PC-9 (cell line): ENCODE results near the gene NCAPH2.

Experiments used
- EZH2 ChIP-seq: fragments of 200-600 bp; sonication (generic); IDR thresholded peaks from 2 replicates; pipeline ENCODE4 v1.8.0; 2017; ENCODE audit warnings: antibody characterized with exemption, low read depth
- TF ChIP-seq, protein P1 (sequence below): fragments of 200-600 bp; sonication (generic); conservative IDR thresholded peaks from 2 replicates; pipeline ENCODE4 v1.6.1; 2017; ENCODE audit warnings: mixed run types, antibody characterized with exemption, mild to moderate bottlenecking, moderate library complexity

DNA sequence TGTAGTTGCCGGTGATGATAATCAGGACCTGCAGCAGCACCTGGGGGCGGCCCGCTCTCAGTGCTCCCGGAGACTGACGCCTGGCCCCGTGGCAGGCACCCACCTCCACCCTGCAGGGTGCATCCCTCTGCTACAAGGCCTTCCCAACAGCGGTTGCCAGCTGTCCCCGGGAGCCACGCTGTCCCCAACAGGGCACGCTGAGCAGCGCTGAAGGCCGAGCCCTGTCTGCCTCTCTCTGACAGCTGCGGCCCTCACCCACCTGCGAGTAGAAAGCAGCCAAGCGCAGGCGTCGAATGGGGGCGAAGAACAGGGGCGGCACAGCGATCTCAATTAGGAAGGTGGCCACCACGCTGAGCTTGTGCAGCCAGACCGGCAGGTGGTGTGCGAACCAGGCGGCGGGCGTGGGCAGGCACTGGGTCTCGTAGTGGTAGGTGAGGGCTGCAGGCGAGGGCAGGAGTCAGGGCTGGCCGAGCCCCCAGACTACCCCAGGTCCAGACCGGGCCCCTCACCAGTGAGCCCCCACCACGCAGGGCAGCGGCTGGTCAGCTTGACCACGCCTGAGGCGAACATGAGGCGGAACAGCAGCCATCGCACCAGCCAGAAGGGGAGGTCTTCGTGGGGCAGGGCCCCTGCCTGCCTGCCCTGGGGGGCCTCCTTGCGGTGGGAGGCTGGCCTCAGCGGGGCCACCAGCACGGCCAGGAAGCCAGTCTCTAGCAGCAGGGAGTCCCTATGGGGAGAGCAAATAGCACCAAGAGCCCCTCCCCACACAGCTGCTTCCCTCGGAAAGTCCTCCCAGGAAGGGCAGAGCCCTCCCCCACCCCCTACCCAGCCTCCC is 2.0 kb upstream of the NCAPH2 start:
- TF ChIP-seq, protein P1, sequence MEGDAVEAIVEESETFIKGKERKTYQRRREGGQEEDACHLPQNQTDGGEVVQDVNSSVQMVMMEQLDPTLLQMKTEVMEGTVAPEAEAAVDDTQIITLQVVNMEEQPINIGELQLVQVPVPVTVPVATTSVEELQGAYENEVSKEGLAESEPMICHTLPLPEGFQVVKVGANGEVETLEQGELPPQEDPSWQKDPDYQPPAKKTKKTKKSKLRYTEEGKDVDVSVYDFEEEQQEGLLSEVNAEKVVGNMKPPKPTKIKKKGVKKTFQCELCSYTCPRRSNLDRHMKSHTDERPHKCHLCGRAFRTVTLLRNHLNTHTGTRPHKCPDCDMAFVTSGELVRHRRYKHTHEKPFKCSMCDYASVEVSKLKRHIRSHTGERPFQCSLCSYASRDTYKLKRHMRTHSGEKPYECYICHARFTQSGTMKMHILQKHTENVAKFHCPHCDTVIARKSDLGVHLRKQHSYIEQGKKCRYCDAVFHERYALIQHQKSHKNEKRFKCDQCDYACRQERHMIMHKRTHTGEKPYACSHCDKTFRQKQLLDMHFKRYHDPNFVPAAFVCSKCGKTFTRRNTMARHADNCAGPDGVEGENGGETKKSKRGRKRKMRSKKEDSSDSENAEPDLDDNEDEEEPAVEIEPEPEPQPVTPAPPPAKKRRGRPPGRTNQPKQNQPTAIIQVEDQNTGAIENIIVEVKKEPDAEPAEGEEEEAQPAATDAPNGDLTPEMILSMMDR = no peak
- no peak for TF ChIP-seq EZH2
